Naive thymus-derived CD4-positive, alpha-beta T cell (primary cell): ENCODE results near the gene FAF1. TPM values are rescaled to one million over a fixed set of nuclear protein-coding genes. Genes with fewer than 3 reads are reported as not detected.

Experiments
- ATAC-seq: fragments of 150-1000 bp; cut with Tn5 transposase; 2 replicates; pipeline ENCODE4 v1.10.0; 2021; ENCODE audit warnings: mild to moderate bottlenecking, moderate library complexity
- CTCF ChIA-PET: fragments of 350-600 bp; sonication (Branson Sonifier 250); formaldehyde crosslinking; loops from one replicate; lab custom pipeline; 2021; ENCODE audit warnings: antibody characterized with exemption; lab: Charles Lee
- POLR2A ChIA-PET: fragments of 350-600 bp; sonication (Branson Sonifier 250); formaldehyde crosslinking; loops from one replicate; lab custom pipeline; 2021; ENCODE audit warnings: antibody characterized with exemption, inconsistent platforms; lab: Charles Lee
- DNase-seq, 9 donors: peaks; one replicate each; pipeline versions ENCODE4 v3.0.0 to v3.0.0-alpha.2; 2020 to 2022; ENCODE audit warnings: mixed read lengths in 1 of 9
- H3K27ac ChIP-seq: one replicate; pipeline ENCODE4 v1.7.0; 2013; ENCODE audit warnings: mild to moderate bottlenecking, low read depth, low read length, moderate library complexity
- H3K27me3 ChIP-seq, 2 donors: one replicate each; pipeline ENCODE4 v1.7.0; 2013; ENCODE audit warnings: low read length in 2 of 2, mild to moderate bottlenecking in 2 of 2, moderate library complexity in 2 of 2; ENCODE audit not compliant: control insufficient read depth in 2 of 2, insufficient read depth in 2 of 2
- H3K36me3 ChIP-seq, 3 experiments: 1 replicate in 2 of 3; 2 replicates in 1 of 3; pipeline ENCODE4 v1.7.0; 2013; ENCODE audit warnings: low read length in 3 of 3, mild to moderate bottlenecking in 3 of 3, moderate library complexity in 1 of 3; ENCODE audit not compliant: insufficient read depth in 3 of 3, control insufficient read depth in 2 of 3
- H3K4me1 ChIP-seq, 2 donors: one replicate each; pipeline ENCODE4 v1.7.0; 2013; ENCODE audit warnings: low read length in 2 of 2, mild to moderate bottlenecking in 2 of 2, moderate library complexity in 1 of 2; ENCODE audit not compliant: control insufficient read depth in 2 of 2, insufficient read depth in 2 of 2
- H3K4me3 ChIP-seq: 2 replicates; pipeline ENCODE4 v1.7.0; 2013; ENCODE audit warnings: mild to moderate bottlenecking, low read length
- H3K9me3 ChIP-seq, 3 experiments: 1 replicate in 2 of 3; 2 replicates in 1 of 3; pipeline ENCODE4 v1.7.0; 2013; ENCODE audit warnings: low read length in 3 of 3; ENCODE audit not compliant: control insufficient read depth in 2 of 3
- H3K27ac Mint-ChIP-seq, 9 donors: one replicate each; pipeline ENCODE4 v1.8.0; 2020 to 2022; ENCODE audit warnings: mixed read lengths in 9 of 9, mild to moderate bottlenecking in 8 of 9, moderate library complexity in 5 of 9, inconsistent platforms in 2 of 9
- H3K27me3 Mint-ChIP-seq, 5 donors: one replicate each; pipeline ENCODE4 v1.8.0; 2021 to 2022; ENCODE audit warnings: mixed read lengths in 5 of 5, mild to moderate bottlenecking in 1 of 5
- H3K36me3 Mint-ChIP-seq, 5 donors: one replicate each; pipeline ENCODE4 v1.8.0; 2020 to 2022; ENCODE audit warnings: mixed read lengths in 5 of 5, mild to moderate bottlenecking in 3 of 5, inconsistent platforms in 1 of 5
- H3K4me1 Mint-ChIP-seq, 7 donors: one replicate each; pipeline ENCODE4 v1.8.0; 2020 to 2022; ENCODE audit warnings: mixed read lengths in 7 of 7, mild to moderate bottlenecking in 3 of 7, inconsistent platforms in 1 of 7
- H3K4me3 Mint-ChIP-seq, 10 donors: one replicate each; pipeline ENCODE4 v1.8.0; 2020 to 2022; ENCODE audit warnings: mild to moderate bottlenecking in 10 of 10, mixed read lengths in 10 of 10, moderate library complexity in 6 of 10, inconsistent platforms in 2 of 10
- H3K9me3 Mint-ChIP-seq, 11 donors: one replicate each; pipeline ENCODE4 v1.8.0; 2020 to 2022; ENCODE audit warnings: mixed read lengths in 11 of 11, mild to moderate bottlenecking in 4 of 11, inconsistent platforms in 1 of 11, moderate library complexity in 1 of 11
- intact Hi-C, 2 donors: fragments of 100-400 bp; cut with micrococcal nuclease; formaldehyde crosslinking; loops; one replicate each; pipeline ENCODE4 v1.15.1; 2023
- polyA plus RNA-seq, 2 donors: library from polyadenylated mRNA; unstranded; fragments of 300-500 nt; fragmentation: Illumina TruSeq; gene quantifications; one replicate each; pipeline ENCODE4 v1.2.3, GENCODE V29; 2021
- total RNA-seq, 6 experiments: library from RNA in 5 of 6; stranded (reverse) in 5 of 6; gene quantifications; 1 replicate in 5 of 6; 2 replicates in 1 of 6; pipeline ENCODE4 v1.2.3 and lab custom pipeline; 2021 to 2026

Gene FAF1
- total and polyA plus RNA-seq, 7 experiments from 2014 or later = 36.9 to 66.6 (median 48.5) TPM

DNA sequence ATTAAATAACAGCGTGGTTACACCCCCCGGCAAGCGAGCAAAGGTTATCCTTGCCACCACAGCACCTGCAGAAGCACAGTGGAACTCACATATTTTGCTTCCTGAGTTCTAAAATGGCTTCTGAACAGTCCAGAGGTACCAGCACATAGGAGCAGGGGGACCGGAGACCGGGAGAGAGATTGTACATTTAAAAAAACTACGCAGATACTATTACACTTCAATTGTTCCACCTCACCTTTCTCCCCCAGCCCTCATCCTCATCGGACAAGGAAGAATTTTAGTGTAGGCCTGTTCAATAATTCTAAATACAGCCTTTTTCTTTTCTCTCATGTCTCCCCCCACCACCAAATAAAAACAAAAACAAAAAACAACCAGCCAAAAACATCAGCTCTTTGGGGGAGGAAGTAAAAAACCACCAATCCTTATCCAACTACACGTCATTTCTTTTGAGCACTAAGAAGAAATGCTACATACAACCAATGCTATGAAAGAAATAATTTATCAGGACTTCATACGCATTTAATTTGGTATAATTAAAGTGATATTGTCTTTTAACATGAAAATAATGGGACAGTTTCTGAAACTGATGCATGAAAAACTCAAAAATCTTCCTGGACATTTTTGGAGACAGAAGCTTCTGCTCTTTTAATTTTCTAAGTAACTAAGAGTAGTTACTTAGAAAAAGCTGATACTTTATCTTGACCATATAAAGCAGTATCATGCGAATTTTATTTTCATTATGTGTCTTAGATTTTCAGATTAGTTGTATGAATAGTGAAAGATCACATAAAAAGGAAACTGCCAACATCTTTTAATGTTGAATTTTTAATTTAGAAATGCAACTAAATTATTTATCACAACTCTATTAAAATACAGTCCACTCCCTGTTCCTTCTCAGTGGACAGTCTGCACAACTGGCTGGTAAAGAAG is 19.1 kb upstream of the FAF1 start:
- DNase-seq (peak in 4 of 9 donors; percentile 20 to 60 (median 40)), ATAC-seq (peak; percentile 33)
- intact Hi-C loops = no loop called here
- H3K9me3 ChIP-seq = no peaks in the 10 kb centered on the region
- Mint-ChIP-seq H3K9me3 (no peaks in the 10 kb centered on the region), H3K4me1 (peaks cover 10 to 31% (median 21%) of the 10 kb centered on the region in 7 donors), H3K36me3 (peaks cover 0 to 12% (median 0%) of the 10 kb centered on the region in 5 donors), H3K27me3 (peaks cover 29 to 66% (median 37%) of the 10 kb centered on the region in 5 donors), H3K4me3 (peak overlapping the region; percentile 81 to 91 (median 86)), H3K27ac (peak overlapping the region; percentile 38 to 86 (median 70))
- no peak overlapping the region for H3K27ac ChIP-seq
- peaks cover 0 to 13% of the 10 kb centered on the region in 2 donors for H3K4me1 ChIP-seq
- H3K36me3 ChIP-seq = no peaks in the 10 kb centered on the region
- H3K4me3 ChIP-seq = peak overlapping the region; percentile 62
- peaks cover 0 to 5% of the 10 kb centered on the region in 2 donors for H3K27me3 ChIP-seq
- CTCF ChIA-PET = interaction anchor here (0.6 to 1.1 kb wide), 3 partner anchors 25 to 50 kb away, joined by 3 to 5 read pairs (median 3); no protein-coding TSS in a partner anchor
- POLR2A ChIA-PET = interaction anchor here (0.7 to 3.9 kb wide), 3 partner anchors 10 to 32 kb away, joined by 3 to 31 read pairs (median 18); partner anchors contain the start of genes CDKN2C and FAF1

DNA sequence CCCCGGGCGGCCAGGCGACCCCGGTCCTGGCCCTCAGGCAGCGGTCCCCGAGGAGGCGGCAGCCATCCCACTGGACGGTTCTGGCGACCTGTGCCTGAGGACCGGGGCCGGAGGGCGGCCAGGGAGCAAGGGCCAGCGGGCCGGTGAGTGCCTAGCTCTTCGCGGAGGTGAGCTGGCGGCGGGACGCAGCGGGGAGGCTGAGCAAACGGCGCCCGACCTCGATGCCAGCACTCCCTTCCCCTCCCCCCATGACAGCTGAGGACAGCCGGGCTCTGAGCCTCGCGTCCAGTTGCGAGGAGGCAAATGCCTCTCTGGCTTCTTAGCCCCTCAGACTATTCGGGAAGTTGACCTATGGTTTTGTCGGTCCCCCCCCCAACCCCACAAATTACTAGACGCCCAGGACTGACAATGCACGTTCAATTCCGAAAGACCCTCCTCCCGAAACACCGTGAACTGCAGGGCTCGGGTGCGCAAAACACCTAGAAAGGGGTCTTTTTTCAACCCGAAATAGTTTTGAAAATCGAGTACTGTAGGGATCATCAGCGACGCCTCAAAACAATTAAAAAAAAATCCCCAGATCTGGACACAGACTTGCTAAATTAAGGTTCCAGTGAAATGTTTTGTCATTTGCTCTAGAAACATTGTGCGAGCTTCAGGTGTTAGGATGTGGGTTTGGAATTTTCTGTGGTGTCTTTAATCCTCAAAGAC is 18.2 kb upstream of the FAF1 start:
- Histone ChIP-seq H3K4me3 (peak overlapping the region; percentile 62), H3K9me3 (no peaks in the 10 kb centered on the region), H3K36me3 (no peaks in the 10 kb centered on the region), H3K27me3 (peaks cover 0 to 5% of the 10 kb centered on the region in 2 donors), H3K4me1 (peaks cover 0 to 13% of the 10 kb centered on the region in 2 donors), H3K27ac (peak overlapping the region; percentile 37)
- ATAC-seq (peak; percentile 44), DNase-seq (peak in 8 of 9 donors; percentile 9 to 55 (median 38))
- peaks cover 0 to 18% (median 0%) of the 10 kb centered on the region in 5 donors for H3K36me3 Mint-ChIP-seq
- peak overlapping the region; percentile 81 to 91 (median 86) for H3K4me3 Mint-ChIP-seq
- POLR2A ChIA-PET = interaction anchor here (0.7 to 3.9 kb wide), 5 partner anchors 9 to 258 kb away, joined by 3 to 31 read pairs (median 3); partner anchors contain the start of genes CDKN2C, FAF1 and RNF11
- no peaks in the 10 kb centered on the region for H3K9me3 Mint-ChIP-seq
- intact Hi-C loops = no loop called here
- H3K27ac Mint-ChIP-seq = peak overlapping the region; percentile 38 to 86 (median 70)
- peaks cover 10 to 36% (median 21%) of the 10 kb centered on the region in 7 donors for H3K4me1 Mint-ChIP-seq
- peaks cover 34 to 60% (median 37%) of the 10 kb centered on the region in 5 donors for H3K27me3 Mint-ChIP-seq
- CTCF ChIA-PET = interaction anchor here (1.1 to 1.4 kb wide), 2 partner anchors 10 to 48 kb away, joined by 3 to 5 read pairs; no protein-coding TSS in a partner anchor

DNA sequence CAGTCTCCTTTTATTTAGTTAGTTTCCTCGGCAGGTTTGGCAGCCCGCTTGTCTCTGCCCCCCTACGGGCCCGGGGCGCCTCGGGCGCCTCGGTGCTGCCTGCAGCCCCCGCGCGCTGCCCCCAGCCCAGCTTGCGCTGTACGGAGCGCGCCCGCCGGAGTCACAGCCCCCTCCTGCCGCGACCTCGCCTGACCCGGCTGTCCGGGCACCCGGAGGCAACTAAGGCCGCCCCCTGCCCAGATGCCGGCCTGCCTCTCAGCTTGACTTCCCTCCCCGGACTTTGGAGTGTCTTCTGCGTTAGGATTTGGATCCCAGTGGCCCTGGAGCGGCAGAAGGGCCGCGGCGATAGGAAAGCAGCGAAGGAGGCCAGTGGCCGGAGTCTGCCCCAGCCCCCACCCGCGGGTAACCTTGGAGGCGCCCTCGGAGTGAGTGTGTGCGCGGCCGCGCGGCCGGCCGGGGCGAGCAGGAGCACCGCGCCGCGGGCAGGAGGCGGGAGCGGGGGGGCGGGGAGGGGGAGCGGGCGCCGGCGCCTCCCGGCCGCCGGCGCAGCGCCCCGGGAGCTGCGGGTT is 17.6 kb upstream of the FAF1 start:
- DNase-seq (peak in 6 of 9 donors; percentile 2 to 43 (median 21)), ATAC-seq (peak; percentile 62)
- peaks cover 0 to 5% of the 10 kb centered on the region in 2 donors for H3K27me3 ChIP-seq
- Mint-ChIP-seq H3K4me3 (peak overlapping the region; percentile 78 to 90 (median 86)), H3K27ac (peak overlapping the region in 2 of 9 donors; percentile 25 to 75), H3K36me3 (peaks cover 0 to 19% (median 0%) of the 10 kb centered on the region in 5 donors), H3K9me3 (no peaks in the 10 kb centered on the region), H3K27me3 (peaks cover 34 to 56% (median 37%) of the 10 kb centered on the region in 5 donors), H3K4me1 (peaks cover 10 to 36% (median 21%) of the 10 kb centered on the region in 7 donors)
- peaks cover 0 to 13% of the 10 kb centered on the region in 2 donors for H3K4me1 ChIP-seq
- no peaks in the 10 kb centered on the region for H3K9me3 ChIP-seq
- H3K4me3 ChIP-seq = peak overlapping the region; percentile 70
- no peaks in the 10 kb centered on the region for H3K36me3 ChIP-seq
- CTCF ChIA-PET = interaction anchor here (1.4 kb wide), 1 partner anchor 9 kb away, joined by 3 read pairs; no protein-coding TSS in a partner anchor
- intact Hi-C loops = loop anchor here (1.0 kb wide), 2 partner anchors 9 to 17 kb away; partner anchors contain the start of gene FAF1 (in 2 of the 2)
- peak overlapping the region; percentile 52 for H3K27ac ChIP-seq
- POLR2A ChIA-PET = interaction anchor here (1.1 to 3.9 kb wide), 4 partner anchors 8 to 258 kb away, joined by 3 to 31 read pairs (median 10); partner anchors contain the start of genes CDKN2C, FAF1 and RNF11

DNA sequence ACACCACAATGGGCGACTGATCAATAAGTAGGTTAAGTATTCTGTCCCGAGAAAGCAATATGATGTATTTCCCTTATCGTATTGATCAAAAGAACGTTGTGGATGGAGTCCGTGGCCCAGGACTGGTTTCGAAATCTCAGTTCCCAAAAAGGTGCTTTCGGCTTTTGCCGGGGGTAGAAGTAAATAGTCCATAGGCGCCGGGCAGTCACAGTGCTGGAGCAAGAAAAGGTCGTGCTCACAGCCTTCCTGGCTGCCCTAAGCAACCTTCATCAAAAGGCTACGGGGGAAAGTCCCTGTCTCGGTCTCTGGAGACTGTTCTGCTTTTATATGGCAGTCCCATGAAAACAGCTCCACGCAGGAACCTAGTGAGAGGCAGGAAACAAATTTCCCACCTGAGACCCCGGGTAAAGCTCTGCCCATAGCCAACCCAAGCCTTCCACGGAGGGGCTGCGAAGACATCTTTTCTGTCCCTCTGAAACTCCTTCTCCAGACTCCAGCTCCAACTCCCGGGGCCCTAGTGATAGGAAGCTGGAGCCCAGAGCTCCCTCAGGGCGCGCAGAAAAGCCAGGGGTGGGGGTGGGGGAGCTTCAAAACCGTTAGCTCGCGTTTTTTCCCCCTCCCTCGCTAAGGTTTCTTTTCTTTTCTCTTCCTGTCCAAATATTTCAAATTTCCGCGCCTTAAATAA is 17.0 kb upstream of the FAF1 start:
- Mint-ChIP-seq H3K27ac (peak overlapping the region in 6 of 9 donors; percentile 1 to 75 (median 28)), H3K4me1 (peaks cover 10 to 38% (median 21%) of the 10 kb centered on the region in 7 donors), H3K9me3 (no peaks in the 10 kb centered on the region), H3K27me3 (peaks cover 34 to 54% (median 37%) of the 10 kb centered on the region in 5 donors), H3K36me3 (peaks cover 0 to 20% (median 0%) of the 10 kb centered on the region in 5 donors), H3K4me3 (peak overlapping the region; percentile 78 to 90 (median 86))
- peaks cover 0 to 5% of the 10 kb centered on the region in 2 donors for H3K27me3 ChIP-seq
- peak overlapping the region; percentile 52 for H3K27ac ChIP-seq
- ATAC-seq (peak; percentile 81), DNase-seq (peak in 7 of 9 donors; percentile 5 to 43 (median 23))
- ChIA-PET CTCF (interaction anchor here (1.4 kb wide), 1 partner anchor 9 kb away, joined by 3 read pairs; no protein-coding TSS in a partner anchor), POLR2A (interaction anchor here (1.1 to 3.9 kb wide), 4 partner anchors 8 to 259 kb away, joined by 3 to 31 read pairs (median 10); partner anchors contain the start of genes CDKN2C, FAF1 and RNF11)
- H3K4me1 ChIP-seq = peaks cover 0 to 13% of the 10 kb centered on the region in 2 donors
- intact Hi-C loops = loop anchor here (1.0 kb wide), 2 partner anchors 9 to 17 kb away; partner anchors contain the start of gene FAF1 (in 2 of the 2)
- no peaks in the 10 kb centered on the region for H3K36me3 ChIP-seq
- peak overlapping the region; percentile 70 for H3K4me3 ChIP-seq
- no peaks in the 10 kb centered on the region for H3K9me3 ChIP-seq

DNA sequence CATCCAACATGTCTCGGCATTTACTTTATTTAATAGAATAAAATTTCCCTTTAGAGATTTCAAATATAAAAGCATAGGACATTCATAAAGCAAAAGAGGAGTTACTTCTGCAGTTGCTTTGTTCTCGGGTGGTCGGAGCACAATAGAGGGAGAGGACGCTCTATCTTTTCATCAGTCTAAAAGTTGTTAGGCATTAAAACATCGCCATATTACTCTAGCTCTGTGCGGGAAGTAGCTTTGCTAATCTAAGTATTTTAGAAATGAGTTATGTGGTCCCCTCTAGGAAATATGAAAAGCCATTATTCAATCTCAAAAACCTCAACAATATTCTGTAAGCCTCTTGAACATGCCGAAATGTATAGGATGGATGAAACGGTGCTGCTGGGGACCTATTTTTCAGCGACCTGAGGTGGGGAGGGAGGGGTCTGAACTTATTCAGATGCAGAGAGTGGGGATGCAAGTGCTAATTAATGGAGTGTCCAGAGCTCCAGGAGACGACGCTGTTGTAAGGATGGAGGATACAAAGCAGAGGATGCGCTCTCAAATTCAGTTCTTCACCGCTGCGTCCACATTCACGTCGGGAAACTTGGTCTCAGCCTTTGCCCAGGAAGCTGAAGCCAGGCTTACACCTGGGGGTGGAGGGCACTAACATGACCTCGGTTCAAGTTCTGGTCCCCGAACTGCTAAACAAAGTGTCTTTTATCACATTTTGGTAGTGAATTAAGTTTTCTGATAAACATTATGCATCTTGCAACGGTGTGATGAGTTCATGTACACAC is 16.2 kb upstream of the FAF1 start:
- POLR2A ChIA-PET = interaction anchor here (3.1 to 3.9 kb wide), 2 partner anchors 7 to 15 kb away, joined by 18 to 31 read pairs; partner anchors contain the start of genes CDKN2C and FAF1
- H3K4me3 ChIP-seq = peak overlapping the region; percentile 70
- no peaks in the 10 kb centered on the region for H3K36me3 ChIP-seq
- H3K4me1 ChIP-seq = peaks cover 0 to 13% of the 10 kb centered on the region in 2 donors
- H3K4me1 Mint-ChIP-seq = peaks cover 10 to 41% (median 22%) of the 10 kb centered on the region in 7 donors
- peaks cover 30 to 49% (median 37%) of the 10 kb centered on the region in 5 donors for H3K27me3 Mint-ChIP-seq
- H3K27ac Mint-ChIP-seq = peak overlapping the region in 6 of 9 donors; percentile 1 to 75 (median 28)
- peaks cover 0 to 21% (median 0%) of the 10 kb centered on the region in 5 donors for H3K36me3 Mint-ChIP-seq
- intact Hi-C loops = no loop called here
- CTCF ChIA-PET = no interaction called here
- H3K9me3 Mint-ChIP-seq = no peaks in the 10 kb centered on the region
- peak; percentile 4 for ATAC-seq
- no peaks in the 10 kb centered on the region for H3K9me3 ChIP-seq
- no peak overlapping the region for H3K27ac ChIP-seq
- H3K27me3 ChIP-seq = peaks cover 0 to 5% of the 10 kb centered on the region in 2 donors
- peak overlapping the region; percentile 78 to 90 (median 86) for H3K4me3 Mint-ChIP-seq
- no peak for DNase-seq
